ENCODE data around the gene RAPGEF3.

DNA sequence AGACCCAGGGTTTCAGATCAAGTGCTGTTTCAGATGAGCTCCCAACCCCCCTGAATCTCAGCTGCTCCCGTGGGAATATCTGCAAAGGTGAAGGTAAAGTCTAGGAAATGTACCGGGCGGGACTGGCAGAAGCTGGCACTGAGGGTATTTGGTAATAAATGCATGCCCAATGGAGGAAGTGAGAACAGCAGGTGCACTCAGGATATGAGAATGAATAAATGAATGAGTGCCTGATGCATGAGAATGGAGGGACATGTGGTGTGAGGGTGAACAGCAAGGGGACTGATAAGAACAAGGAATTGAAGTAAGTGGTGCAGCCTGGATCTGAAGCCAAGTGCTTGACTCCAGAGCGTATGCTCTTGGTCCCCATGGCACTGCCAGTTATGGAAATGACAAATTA lies 11.6 kb downstream of the RAPGEF3 start:
- TF ChIP-seq POLR2A (IDR thresholded peaks at IDR 0.05; ENCODE audit: low read length) = no peak
- TF ChIP-seq GATA1 (IDR thresholded peaks at IDR 0.05; ENCODE audit: low read depth, low read length) = no peak

Data from erythroblast (primary cell).